HCT116 (cell line): ENCODE measurements around the gene CTCF. TPM values are rescaled to one million over a fixed set of nuclear protein-coding genes. Genes with fewer than 3 reads are reported as not detected.

Experiments used
- ATAC-seq: fragments of 200-7000 bp; cut with Tn5 transposase; 2 replicates; pipeline ENCODE4 v1.9.1; 2020; ENCODE audit warnings: mild to moderate bottlenecking, moderate library complexity
- BruUV-seq: library from RNA; stranded (reverse); fragments of 400-500 nt; replicated peaks from 2 replicates; lab custom pipeline; 2021; lab: Mats Ljungman, UMichigan
- CTCF ChIA-PET: fragments of 300-600 bp; sonication (Branson Sonifier 250); formaldehyde crosslinking; loops from one replicate; lab custom pipeline; 2021; ENCODE audit warnings: antibody characterized with exemption; lab: Charles Lee
- POLR2A ChIA-PET: fragments of 300-600, 350-600 bp; sonication (Branson Sonifier 250); formaldehyde crosslinking; loops from one replicate; lab custom pipeline; 2021; ENCODE audit warnings: antibody characterized with exemption; lab: Charles Lee
- RAD21 ChIA-PET, 2 experiments: fragments of 300-600 bp; sonication (Branson Sonifier 250); formaldehyde crosslinking; loops; one replicate each; lab custom pipeline; 2023; ENCODE audit warnings: low total read pairs in 2 of 2; ENCODE audit not compliant: uncharacterized antibody in 2 of 2, unreplicated experiment in 2 of 2, low non-redundant PET in 1 of 2; lab: Charles Lee
- DNase-seq: peaks from one replicate; pipeline ENCODE4 v3.0.0-alpha.2; 2010; ENCODE audit warnings: low read depth, low spot score
- H2AFZ ChIP-seq: fragments of 200-600 bp; shearing (Covaris generic), sonication (generic); 2 replicates; pipeline ENCODE4 v1.6.1; 2017; ENCODE audit warnings: low read depth, mixed run types, mixed read lengths, antibody characterized with exemption, low read length; ENCODE audit not compliant: poor library complexity, severe bottlenecking
- H3K27ac ChIP-seq: 2 replicates; pipeline ENCODE4 v1.5.1; 2012; ENCODE audit warnings: low read depth, low read length
- H3K27me3 ChIP-seq: fragments of 200-600 bp; sonication (generic); 2 replicates; pipeline ENCODE4 v1.6.1; 2016; ENCODE audit warnings: mixed run types, low read length, mixed read lengths; ENCODE audit not compliant: insufficient read depth
- H3K36me3 ChIP-seq, 2 experiments: fragments of 200-500 bp in 1 of 2; fragments of 200-600 bp in 1 of 2; sonication (Bioruptor generic) in 1 of 2; sonication (generic) in 1 of 2; 2 replicates each; pipeline versions ENCODE4 v1.5.1 to v1.6.1; 2014 to 2016; ENCODE audit warnings: low read length in 2 of 2, inconsistent platforms in 1 of 2, mixed read lengths in 1 of 2, mixed run types in 1 of 2; ENCODE audit not compliant: insufficient read depth in 2 of 2, control insufficient read depth in 1 of 2
- H3K4me1 ChIP-seq, 2 experiments: fragments of 200-600 bp in 1 of 2; sonication (generic) in 1 of 2; 2 replicates each; pipeline versions ENCODE4 v1.5.1 to v1.6.1; 2012 to 2017; ENCODE audit warnings: low read length in 2 of 2, inconsistent platforms in 1 of 2, mild to moderate bottlenecking in 1 of 2, mixed read lengths in 1 of 2, mixed run types in 1 of 2, moderate library complexity in 1 of 2; ENCODE audit not compliant: insufficient read depth in 2 of 2, control insufficient read depth in 1 of 2
- H3K4me2 ChIP-seq: fragments of 200-600 bp; sonication (generic); 2 replicates; pipeline ENCODE4 v1.6.1; 2017; ENCODE audit warnings: mixed run types, low read length, mixed read lengths
- H3K4me3 ChIP-seq, 2 experiments: fragments of 200-600 bp in 1 of 2; sonication (generic) in 1 of 2; replicated peaks in 1 of 2; 2 replicates each; pipeline ENCODE4 v1.5.1; 2011 to 2016; ENCODE audit warnings: low read length in 2 of 2, control low read depth in 1 of 2, low read depth in 1 of 2, mild to moderate bottlenecking in 1 of 2, mixed read lengths in 1 of 2, mixed run types in 1 of 2
- H3K79me2 ChIP-seq: fragments of 200-600 bp; sonication (generic); 2 replicates; pipeline ENCODE4 v1.6.1; 2017; ENCODE audit warnings: mild to moderate bottlenecking, mixed run types, low read length, moderate library complexity, mixed read lengths; ENCODE audit not compliant: insufficient read depth
- H3K9ac ChIP-seq: fragments of 200-600 bp; sonication (generic); 2 replicates; pipeline ENCODE4 v1.6.1; 2016; ENCODE audit warnings: low read length, mixed read lengths
- H3K9me2 ChIP-seq: fragments of 200-600 bp; sonication (generic), shearing (Covaris generic); 2 replicates; pipeline ENCODE4 v1.6.1; 2017; ENCODE audit warnings: mixed run types, mild to moderate bottlenecking, moderate library complexity; ENCODE audit not compliant: insufficient read depth
- H3K9me3 ChIP-seq, 2 experiments: fragments of 200-500 bp in 1 of 2; fragments of 200-600 bp in 1 of 2; sonication (Bioruptor generic) in 1 of 2; sonication (generic) in 1 of 2; 2 replicates each; pipeline ENCODE4 v1.6.1; 2014 to 2017; ENCODE audit warnings: low read length in 2 of 2, mixed read lengths in 2 of 2, inconsistent platforms in 1 of 2, low read depth in 1 of 2, mild to moderate bottlenecking in 1 of 2, mixed run types in 1 of 2, moderate library complexity in 1 of 2; ENCODE audit not compliant: control insufficient read depth in 1 of 2, insufficient read depth in 1 of 2
- H4K20me1 ChIP-seq: fragments of 200-600 bp; sonication (generic), shearing (Covaris generic); 2 replicates; pipeline ENCODE4 v1.6.1; 2017; ENCODE audit warnings: mixed run types, mild to moderate bottlenecking, moderate library complexity; ENCODE audit not compliant: insufficient read depth
- CBX3 ChIP-seq: IDR thresholded peaks from 2 replicates; pipeline ENCODE4 v1.6.1; 2012; ENCODE audit warnings: low read depth
- CEBPB ChIP-seq: IDR thresholded peaks from 2 replicates; pipeline ENCODE4 v1.6.1; 2012; ENCODE audit warnings: low read depth
- EGR1 ChIP-seq: IDR thresholded peaks from 2 replicates; pipeline ENCODE4 v1.6.1; 2012; ENCODE audit warnings: low read depth
- EZH2 ChIP-seq: fragments of 200-600 bp; sonication (generic); IDR thresholded peaks from 2 replicates; pipeline ENCODE4 v1.6.1; 2017; ENCODE audit warnings: antibody characterized with exemption, mixed run types
- EZH2phosphoT487 ChIP-seq: fragments of 200-600 bp; IDR thresholded peaks from 2 replicates; pipeline ENCODE4 v1.6.1; 2018; ENCODE audit warnings: antibody characterized with exemption, borderline replicate concordance
- FOSL1 ChIP-seq: IDR thresholded peaks from 2 replicates; pipeline ENCODE4 v1.6.1; 2012; ENCODE audit warnings: low read depth
- POLR2A ChIP-seq: IDR thresholded peaks from 2 replicates; pipeline ENCODE4 v1.7.0; 2011; ENCODE audit warnings: borderline replicate concordance; ENCODE audit not compliant: insufficient read depth, insufficient read length; ENCODE audit errors: extremely low read depth
- SP1 ChIP-seq: IDR thresholded peaks from 2 replicates; pipeline ENCODE4 v1.6.1; 2012; ENCODE audit warnings: low read depth
- SRF ChIP-seq: IDR thresholded peaks from 2 replicates; pipeline ENCODE4 v1.6.1; 2012; ENCODE audit warnings: low read depth
- TCF7L2 ChIP-seq: IDR thresholded peaks from 2 replicates; pipeline ENCODE4 v1.7.0; 2011; ENCODE audit warnings: borderline replicate concordance, inconsistent platforms; ENCODE audit not compliant: insufficient read depth, insufficient read length; ENCODE audit errors: extremely low read depth
- YY1 ChIP-seq: IDR thresholded peaks from 2 replicates; pipeline ENCODE4 v1.6.1; 2011; ENCODE audit warnings: low read length, low read depth, moderate library complexity, mild to moderate bottlenecking; ENCODE audit not compliant: insufficient replicate concordance; ENCODE audit errors: extremely low read depth
- ZFX ChIP-seq: fragments of 450-650 bp; IDR thresholded peaks from 2 replicates; pipeline ENCODE4 v1.6.1; 2017
- ZNF274 ChIP-seq: fragments of 200-500 bp; sonication (Bioruptor generic); IDR thresholded peaks from 2 replicates; pipeline ENCODE4 v1.6.1; 2014; ENCODE audit warnings: mild to moderate bottlenecking, low read depth, low read length, inconsistent platforms
- intact Hi-C: fragments of 100-400 bp; cut with micrococcal nuclease; formaldehyde crosslinking; loops from 2 replicates; pipeline ENCODE4 v1.10.0; 2022
- total RNA-seq: library from RNA; stranded (reverse); gene quantifications from one replicate; pipeline ENCODE4 v1.2.1, GENCODE V29; 2021; ENCODE audit not compliant: unreplicated experiment
- TF ChIP-seq, protein P1 (sequence below): IDR thresholded peaks from 2 replicates; pipeline ENCODE4 v1.6.1; 2012
- TF ChIP-seq, protein P2 (sequence below), 3 experiments: fragments of 200-600 bp in 1 of 3; sonication (generic) in 1 of 3; IDR thresholded peaks in 2 of 3; conservative IDR thresholded peaks in 1 of 3; 2 replicates each; pipeline ENCODE4 v1.5.1; 2012 to 2017; ENCODE audit warnings: low read depth in 2 of 3, low read length in 2 of 3, antibody characterized with exemption in 1 of 3, borderline replicate concordance in 1 of 3, control low read depth in 1 of 3, mild to moderate bottlenecking in 1 of 3, mixed read lengths in 1 of 3, mixed run types in 1 of 3, moderate library complexity in 1 of 3; ENCODE audit not compliant: insufficient read depth in 1 of 3

CTCF gene
- total RNA-seq, 1 experiment from 2014 or later, result 48.3 TPM

DNA sequence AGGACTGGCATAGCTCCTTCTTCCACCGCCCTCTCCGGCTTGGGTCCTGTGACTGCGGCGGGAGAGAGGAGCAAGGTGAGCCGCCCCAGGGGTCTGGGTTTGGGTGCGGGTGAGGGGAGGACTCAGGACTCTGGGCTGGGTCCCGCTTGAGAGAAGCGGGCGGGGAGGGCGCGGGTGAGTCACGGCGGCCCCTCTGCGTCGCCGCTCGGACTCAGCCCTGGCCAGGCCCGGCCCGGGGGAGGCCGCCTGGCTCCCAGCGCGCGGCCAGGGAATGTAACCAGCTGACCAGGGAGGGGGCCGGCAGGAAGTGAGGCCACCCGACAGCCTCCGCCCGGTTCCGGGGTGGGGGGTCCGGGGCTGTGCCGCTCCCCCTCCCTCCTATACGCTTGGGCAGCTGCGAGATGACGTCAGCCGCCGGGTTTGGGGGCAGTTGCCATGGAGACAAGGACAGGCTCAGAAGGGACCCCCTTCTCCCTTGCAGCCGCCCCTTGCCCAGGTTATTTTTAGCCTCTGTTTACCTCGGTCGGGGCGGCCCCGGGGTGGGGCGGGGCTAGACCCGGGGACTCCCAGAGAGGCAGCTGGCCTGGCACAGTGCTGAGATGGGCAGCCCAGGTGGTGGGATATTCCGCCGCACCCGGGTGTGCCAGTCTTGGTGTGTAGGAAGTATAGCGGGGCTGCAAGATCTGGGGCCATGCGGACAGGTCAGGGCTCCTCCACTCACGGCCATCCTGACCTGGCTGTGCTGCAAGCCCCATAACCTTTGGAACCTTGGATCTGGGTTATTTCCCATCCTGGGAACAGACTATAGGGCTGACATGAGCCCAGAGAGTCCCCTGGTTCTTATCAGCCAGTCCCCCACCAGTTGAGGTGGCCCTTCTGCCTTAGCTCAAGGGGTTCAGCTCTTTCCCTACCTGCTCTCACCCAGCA, 32.0 kb upstream of the CTCF start:
- no peaks in the 10 kb centered on the region for H3K36me3 ChIP-seq
- peak overlapping the region; percentile 99 for H3K4me2 ChIP-seq
- H3K4me1 ChIP-seq, result peaks cover 17 to 55% of the 10 kb centered on the region in 2 experiments
- H3K9ac ChIP-seq, result peak overlapping the region; percentile 88
- H4K20me1 ChIP-seq, result no peaks in the 10 kb centered on the region
- intact Hi-C loops, result no loop called here
- H3K9me2 ChIP-seq, result no peaks in the 10 kb centered on the region
- ATAC-seq (peak; percentile 25), DNase-seq (no peak)
- TF ChIP-seq EZH2phosphoT487, result no peak
- no peak for TF ChIP-seq ZFX
- no peak for TF ChIP-seq CBX3
- no peak for TF ChIP-seq ZNF274
- TF ChIP-seq, protein P1, sequence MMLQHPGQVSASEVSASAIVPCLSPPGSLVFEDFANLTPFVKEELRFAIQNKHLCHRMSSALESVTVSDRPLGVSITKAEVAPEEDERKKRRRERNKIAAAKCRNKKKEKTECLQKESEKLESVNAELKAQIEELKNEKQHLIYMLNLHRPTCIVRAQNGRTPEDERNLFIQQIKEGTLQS, result no peak
- H3K4me3 ChIP-seq, result peak overlapping the region; percentile 77 to 91
- no peaks in the 10 kb centered on the region for H3K27me3 ChIP-seq
- no peaks in the 10 kb centered on the region for H3K9me3 ChIP-seq
- no peak overlapping the region for H2AFZ ChIP-seq
- BruUV-seq, result TSS peak; percentile 23
- H3K79me2 ChIP-seq, result peaks cover 35% of the 10 kb centered on the region
- H3K27ac ChIP-seq, result peak overlapping the region; percentile 90
- ChIA-PET CTCF (interaction anchor here (5.4 kb wide), 1 partner anchor 9 kb away, joined by 37 read pairs; no protein-coding TSS in a partner anchor), POLR2A (no interaction called here), RAD21 (no interaction called here)

DNA sequence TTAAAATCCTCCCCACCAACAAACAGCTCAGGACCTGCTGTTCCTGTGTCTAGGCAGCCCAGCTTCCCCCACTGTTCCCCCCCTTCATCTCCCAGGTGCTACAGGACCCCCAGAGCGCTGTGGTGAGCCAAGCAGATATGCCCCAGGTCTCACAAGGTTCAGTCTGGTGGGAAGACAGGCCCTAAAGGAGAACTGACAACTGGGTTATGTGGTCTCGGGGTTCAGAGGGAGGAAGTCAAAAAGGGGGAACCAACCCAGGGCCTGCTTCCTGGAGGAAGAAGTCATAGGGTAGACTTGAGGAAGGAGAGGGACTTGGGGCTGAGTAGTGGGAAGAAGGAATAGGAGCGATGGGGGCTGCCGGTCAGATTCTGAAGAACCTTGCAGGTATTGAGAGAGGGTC, 31.1 kb upstream of the CTCF start:
- no TSS peak for BruUV-seq
- Histone ChIP-seq H3K36me3 (no peaks in the 10 kb centered on the region), H3K9me3 (no peaks in the 10 kb centered on the region), H3K9me2 (no peaks in the 10 kb centered on the region), H2AFZ (no peak overlapping the region), H3K9ac (no peak overlapping the region; the same call in 1 of the 2 replicates), H4K20me1 (no peaks in the 10 kb centered on the region), H3K79me2 (peaks cover 41% of the 10 kb centered on the region), H3K27me3 (no peaks in the 10 kb centered on the region), H3K4me1 (peaks cover 17 to 46% of the 10 kb centered on the region in 2 experiments), H3K4me2 (no peak overlapping the region), H3K4me3 (no peak overlapping the region), H3K27ac (no peak overlapping the region)
- DNase-seq, result no peak
- no peak for ATAC-seq
- POLR2A ChIA-PET, result no interaction called here
- TF ChIP-seq CEBPB (no peak), ZNF274 (no peak), TCF7L2 (no peak), YY1 (no peak), CBX3 (no peak), FOSL1 (no peak), EZH2phosphoT487 (no peak), POLR2A (no peak), SRF (no peak), SP1 (no peak), EGR1 (no peak), EZH2 (no peak)
- TF ChIP-seq, protein P2, sequence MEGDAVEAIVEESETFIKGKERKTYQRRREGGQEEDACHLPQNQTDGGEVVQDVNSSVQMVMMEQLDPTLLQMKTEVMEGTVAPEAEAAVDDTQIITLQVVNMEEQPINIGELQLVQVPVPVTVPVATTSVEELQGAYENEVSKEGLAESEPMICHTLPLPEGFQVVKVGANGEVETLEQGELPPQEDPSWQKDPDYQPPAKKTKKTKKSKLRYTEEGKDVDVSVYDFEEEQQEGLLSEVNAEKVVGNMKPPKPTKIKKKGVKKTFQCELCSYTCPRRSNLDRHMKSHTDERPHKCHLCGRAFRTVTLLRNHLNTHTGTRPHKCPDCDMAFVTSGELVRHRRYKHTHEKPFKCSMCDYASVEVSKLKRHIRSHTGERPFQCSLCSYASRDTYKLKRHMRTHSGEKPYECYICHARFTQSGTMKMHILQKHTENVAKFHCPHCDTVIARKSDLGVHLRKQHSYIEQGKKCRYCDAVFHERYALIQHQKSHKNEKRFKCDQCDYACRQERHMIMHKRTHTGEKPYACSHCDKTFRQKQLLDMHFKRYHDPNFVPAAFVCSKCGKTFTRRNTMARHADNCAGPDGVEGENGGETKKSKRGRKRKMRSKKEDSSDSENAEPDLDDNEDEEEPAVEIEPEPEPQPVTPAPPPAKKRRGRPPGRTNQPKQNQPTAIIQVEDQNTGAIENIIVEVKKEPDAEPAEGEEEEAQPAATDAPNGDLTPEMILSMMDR (IDR thresholded peaks at IDR 0.05 in 2 of 3, conservative IDR thresholded peaks at IDR 0.05 in 1 of 3; ENCODE audit: borderline replicate concordance in 1 of 3, insufficient read depth in 1 of 3, low read depth in 2 of 3, low read length in 2 of 3), result no peak
- intact Hi-C loops, result no loop called here
- CTCF ChIA-PET, result interaction anchor here (5.4 kb wide), 1 partner anchor 10 kb away, joined by 37 read pairs; no protein-coding TSS in a partner anchor
- RAD21 ChIA-PET, result no interaction called here
